Activated T-cell treated with anti-CD3 and anti-CD28 coated beads, Interleukin-2, amount 50 U/mL, for 4 hours (primary cell): ENCODE data around the gene MID1. TPM values are rescaled to one million over a fixed set of nuclear protein-coding genes. Genes with fewer than 3 reads are reported as not detected.

Source experiments
- ATAC-seq, 2 donors: fragments of 200-7000 bp; cut with Tn5 transposase; one replicate each; pipeline ENCODE4 v1.10.0; 2021
- DNase-seq: peaks from one replicate; pipeline ENCODE4 v3.0.0-alpha.2; 2020
- H3K27me3 Mint-ChIP-seq: one replicate; pipeline ENCODE4 v1.8.0; 2021; ENCODE audit warnings: low read depth, mixed read lengths
- H3K36me3 Mint-ChIP-seq: one replicate; pipeline ENCODE4 v1.8.0; 2022; ENCODE audit warnings: mixed read lengths; ENCODE audit not compliant: insufficient read depth
- H3K4me1 Mint-ChIP-seq: one replicate; pipeline ENCODE4 v1.8.0; 2021; ENCODE audit warnings: low read depth, mixed read lengths
- H3K4me3 Mint-ChIP-seq: one replicate; pipeline ENCODE4 v1.8.0; 2021; ENCODE audit warnings: mild to moderate bottlenecking, moderate library complexity, mixed read lengths
- H3K9me3 Mint-ChIP-seq: one replicate; pipeline ENCODE4 v1.8.0; 2021; ENCODE audit warnings: mixed read lengths
- total RNA-seq, 3 donors: library from RNA; stranded (reverse); gene quantifications; one replicate each; pipeline ENCODE4 v1.2.1, GENCODE V29; 2021

MID1 gene
- total RNA-seq, 3 donors from 2014 or later = 0.16 to 0.25 (median 0.24) TPM

DNA sequence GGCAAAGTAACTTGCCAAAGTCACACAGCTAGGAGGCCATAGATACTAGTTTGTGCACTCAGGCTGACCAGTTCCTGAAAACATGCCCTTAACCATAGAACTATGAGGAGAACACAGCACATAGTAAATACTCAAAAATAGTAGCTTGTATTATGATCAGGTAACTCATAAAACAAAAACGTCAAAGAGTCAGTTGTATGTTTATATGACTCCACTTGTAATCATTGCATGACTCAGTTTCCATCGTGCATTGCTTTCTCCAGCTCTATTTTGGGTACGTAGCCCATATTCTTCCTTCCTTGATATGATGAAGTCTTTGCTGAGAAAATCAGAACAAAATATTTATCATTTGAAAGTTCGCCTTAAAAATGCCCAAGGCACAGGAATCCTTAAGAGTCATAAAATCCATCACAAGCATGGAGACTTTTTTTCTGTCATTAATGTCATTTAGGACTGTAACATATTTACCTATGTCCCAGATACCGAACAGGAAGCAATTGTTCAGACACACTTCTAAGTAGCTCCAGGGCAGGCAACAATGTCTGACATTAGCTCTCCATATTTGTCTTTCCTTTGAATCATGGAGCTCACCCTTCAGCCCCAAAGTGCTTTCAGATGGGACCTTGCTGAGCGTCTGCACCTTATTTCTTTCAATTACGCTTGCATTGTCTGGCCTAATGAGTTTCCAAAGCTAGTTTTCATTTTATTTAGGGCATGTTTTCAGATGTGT lies 11.2 kb upstream of the MID1 start:
- H3K36me3 Mint-ChIP-seq = no peaks in the 10 kb centered on the region
- no peak overlapping the region for H3K4me3 Mint-ChIP-seq

DNA sequence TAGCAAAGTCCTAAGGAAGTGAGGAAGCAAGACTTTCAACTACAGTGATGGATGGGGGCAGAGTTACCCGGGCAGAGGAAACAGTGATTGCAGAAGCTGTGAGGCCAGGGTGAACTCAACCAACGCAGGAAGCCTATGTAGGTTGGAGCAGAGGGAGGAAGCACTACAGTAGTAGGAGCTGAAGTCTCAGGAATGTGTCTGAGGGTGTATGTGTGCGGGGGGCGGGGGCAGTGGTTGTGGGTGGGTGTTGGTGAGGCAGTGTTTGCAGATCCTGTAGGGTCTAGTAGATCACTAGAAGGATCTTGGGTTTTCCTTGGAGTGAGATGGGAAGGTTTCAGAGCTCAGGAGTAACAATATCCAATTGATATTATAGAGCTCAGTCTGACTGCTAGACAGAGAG lies 9.9 kb upstream of the MID1 start:
- Mint-ChIP-seq H3K4me3 (no peak overlapping the region), H3K36me3 (no peaks in the 10 kb centered on the region), H3K27me3 (no peaks in the 10 kb centered on the region), H3K4me1 (no peaks in the 10 kb centered on the region), H3K9me3 (no peaks in the 10 kb centered on the region)
- DNase-seq (no peak), ATAC-seq (no peak)

More for the DNA sequence above, 11.2 kb upstream of the MID1 start:
- Mint-ChIP-seq H3K27me3 (no peaks in the 10 kb centered on the region), H3K9me3 (no peaks in the 10 kb centered on the region), H3K4me1 (no peaks in the 10 kb centered on the region)
- no peak for DNase-seq
- ATAC-seq = no peak

DNA sequence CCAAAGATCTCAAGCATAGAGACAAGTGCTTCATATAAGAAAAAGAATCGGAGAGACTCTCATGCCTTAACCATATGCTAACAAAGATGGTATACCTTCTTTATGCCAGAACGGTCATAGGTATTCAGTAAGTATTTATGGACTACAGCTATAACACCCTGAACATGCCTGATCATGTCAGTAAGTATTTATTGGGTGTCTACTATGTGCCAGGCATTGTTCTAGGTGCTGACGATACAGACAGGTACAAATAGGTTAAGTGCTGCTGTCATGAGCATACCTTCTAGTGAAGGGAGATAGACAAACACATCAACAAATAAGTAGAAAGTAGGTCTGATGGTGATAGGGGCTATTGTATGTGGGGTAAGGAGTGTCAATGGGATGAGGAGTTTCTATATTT lies 9.5 kb upstream of the MID1 start:
- no peak overlapping the region for H3K4me3 Mint-ChIP-seq
- H3K9me3 Mint-ChIP-seq = no peaks in the 10 kb centered on the region
- DNase-seq (no peak), ATAC-seq (no peak)
- no peaks in the 10 kb centered on the region for H3K27me3 Mint-ChIP-seq
- no peaks in the 10 kb centered on the region for H3K4me1 Mint-ChIP-seq
- no peaks in the 10 kb centered on the region for H3K36me3 Mint-ChIP-seq

DNA sequence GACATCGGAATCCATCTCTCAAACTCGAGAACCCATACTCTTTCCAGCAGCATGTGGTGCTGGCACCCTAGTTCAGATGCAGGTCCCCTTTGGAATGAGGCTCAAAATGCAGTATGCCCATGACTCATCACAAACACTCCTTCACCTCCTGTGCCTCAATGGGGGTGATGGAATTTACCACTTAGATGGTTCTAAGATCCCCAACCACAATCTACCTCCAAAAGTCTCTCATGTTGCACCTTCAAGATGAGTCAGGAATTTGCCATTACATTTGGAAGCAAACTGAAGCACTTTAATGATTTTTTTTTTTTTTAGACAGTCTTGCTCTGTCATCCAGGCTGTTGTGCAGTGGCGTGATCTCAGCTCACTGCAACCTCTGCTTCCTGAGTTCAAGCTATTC lies 8.5 kb upstream of the MID1 start:
- no peaks in the 10 kb centered on the region for H3K9me3 Mint-ChIP-seq
- H3K36me3 Mint-ChIP-seq = no peaks in the 10 kb centered on the region
- H3K27me3 Mint-ChIP-seq = no peaks in the 10 kb centered on the region
- DNase-seq (no peak), ATAC-seq (no peak)
- H3K4me3 Mint-ChIP-seq = no peak overlapping the region
- H3K4me1 Mint-ChIP-seq = no peaks in the 10 kb centered on the region

DNA sequence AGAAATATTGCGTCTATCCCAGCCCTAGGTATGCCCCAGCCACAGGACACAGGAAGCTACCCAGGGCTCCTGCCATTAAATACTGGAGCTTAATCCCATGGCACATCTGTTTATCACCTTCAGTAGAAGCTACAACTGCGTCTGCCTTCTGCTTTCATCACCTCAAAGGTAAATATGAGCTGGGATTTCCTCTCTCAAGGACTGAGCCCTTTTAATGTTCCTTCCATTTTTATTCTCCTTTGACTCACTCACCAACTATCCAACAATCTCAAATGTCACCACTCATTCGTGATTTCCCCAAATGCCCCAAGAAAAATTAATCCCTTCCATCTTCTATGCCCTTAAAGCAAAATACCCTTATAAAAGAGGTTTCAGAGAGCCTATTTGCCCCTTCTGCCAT lies 1.8 kb upstream of the MID1 start:
- ATAC-seq (no peak), DNase-seq (no peak)
- H3K9me3 Mint-ChIP-seq = no peaks in the 10 kb centered on the region
- no peak overlapping the region for H3K4me3 Mint-ChIP-seq
- H3K4me1 Mint-ChIP-seq = peaks cover 7% of the 10 kb centered on the region
- H3K36me3 Mint-ChIP-seq = no peaks in the 10 kb centered on the region
- H3K27me3 Mint-ChIP-seq = peaks cover 26% of the 10 kb centered on the region

GRCh38 chrX:10619425-10620046 lies 849 bp downstream of the MID1 start:
- Mint-ChIP-seq H3K4me1 (peaks cover 7% of the 10 kb centered on the region), H3K27me3 (peaks cover 36% of the 10 kb centered on the region), H3K9me3 (no peaks in the 10 kb centered on the region), H3K4me3 (peak overlapping the region; percentile 61), H3K36me3 (no peaks in the 10 kb centered on the region)
- DNase-seq (no peak), ATAC-seq (no peak)

GRCh38 chrX:10618961-10619360 lies 1.4 kb downstream of the MID1 start:
- Mint-ChIP-seq H3K27me3 (peaks cover 36% of the 10 kb centered on the region), H3K36me3 (no peaks in the 10 kb centered on the region), H3K4me1 (peaks cover 7% of the 10 kb centered on the region), H3K9me3 (no peaks in the 10 kb centered on the region), H3K4me3 (no peak overlapping the region)
- DNase-seq (no peak), ATAC-seq (no peak)

- H3K9me3 Mint-ChIP-seq = no peaks in the 10 kb centered on the region
- ATAC-seq = no peak
- no peak for DNase-seq
- H3K36me3 Mint-ChIP-seq = no peaks in the 10 kb centered on the region
- H3K27me3 Mint-ChIP-seq = peaks cover 36% of the 10 kb centered on the region
- H3K4me1 Mint-ChIP-seq = peaks cover 7% of the 10 kb centered on the region
- H3K4me3 Mint-ChIP-seq = no peak overlapping the region
These were observed 2.4 kb downstream of the MID1 start for GRCh38 chrX:10617999-10618351.

- DNase-seq = no peak
- peaks cover 34% of the 10 kb centered on the region for H3K27me3 Mint-ChIP-seq
- ATAC-seq = no peak
These were observed 3.0 kb downstream of the MID1 start for GRCh38 chrX:10617186-10617998.

GRCh38 chrX:10615931-10616774 lies 4.2 kb downstream of the MID1 start:
- Mint-ChIP-seq H3K4me3 (no peak overlapping the region), H3K4me1 (peaks cover 7% of the 10 kb centered on the region), H3K9me3 (no peaks in the 10 kb centered on the region), H3K27me3 (peaks cover 29% of the 10 kb centered on the region), H3K36me3 (no peaks in the 10 kb centered on the region)
- DNase-seq = no peak
- no peak for ATAC-seq

More at GRCh38 chrX:10617186-10617998, 3.0 kb downstream of the MID1 start:
- Mint-ChIP-seq H3K4me3 (no peak overlapping the region), H3K4me1 (peaks cover 7% of the 10 kb centered on the region), H3K9me3 (no peaks in the 10 kb centered on the region), H3K36me3 (no peaks in the 10 kb centered on the region)

GRCh38 chrX:10612215-10612614 lies 8.2 kb downstream of the MID1 start:
- no peak for DNase-seq
- Mint-ChIP-seq H3K4me1 (no peaks in the 10 kb centered on the region), H3K36me3 (no peaks in the 10 kb centered on the region), H3K4me3 (no peak overlapping the region), H3K27me3 (peaks cover 10% of the 10 kb centered on the region), H3K9me3 (no peaks in the 10 kb centered on the region)
- no peak for ATAC-seq

DNA sequence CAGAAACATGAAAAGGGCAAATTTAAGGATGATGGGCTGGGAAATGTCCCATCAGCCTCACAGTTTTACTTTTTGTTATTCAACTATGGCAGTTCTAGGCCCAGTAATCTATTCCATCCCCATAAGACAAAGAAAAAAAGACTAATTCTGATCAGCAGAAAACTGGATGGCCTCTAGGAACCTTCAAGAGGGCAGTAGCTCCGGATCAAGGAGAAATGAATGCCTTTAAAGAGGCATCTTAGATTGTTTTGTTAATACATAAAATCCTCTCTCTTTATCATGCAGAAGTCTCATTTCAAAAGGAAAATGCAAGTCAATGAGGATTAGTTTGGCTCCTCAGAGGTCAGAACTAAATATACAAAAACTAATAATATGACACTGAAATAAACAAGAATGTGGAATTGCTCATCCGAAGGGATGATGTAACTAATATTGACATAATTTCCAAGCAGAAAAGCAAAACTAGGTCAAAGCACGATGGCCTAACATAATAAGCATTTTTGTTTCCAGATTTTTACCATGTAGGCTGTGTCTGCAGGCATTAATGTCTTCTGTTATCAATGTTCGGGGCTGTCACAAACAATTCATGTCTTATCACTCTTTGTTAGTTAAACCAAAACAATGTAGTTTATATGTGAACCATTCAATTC lies 8.8 kb downstream of the MID1 start:
- ATAC-seq = no peak
- DNase-seq = no peak
- Mint-ChIP-seq H3K4me3 (no peak overlapping the region), H3K4me1 (no peaks in the 10 kb centered on the region), H3K36me3 (no peaks in the 10 kb centered on the region), H3K27me3 (peaks cover 6% of the 10 kb centered on the region), H3K9me3 (no peaks in the 10 kb centered on the region)

GRCh38 chrX:10608099-10608498 lies 12.3 kb downstream of the MID1 start:
- Mint-ChIP-seq H3K36me3 (no peaks in the 10 kb centered on the region), H3K9me3 (no peaks in the 10 kb centered on the region), H3K27me3 (no peaks in the 10 kb centered on the region), H3K4me1 (no peaks in the 10 kb centered on the region), H3K4me3 (no peak overlapping the region)
- no peak for DNase-seq
- no peak for ATAC-seq

DNA sequence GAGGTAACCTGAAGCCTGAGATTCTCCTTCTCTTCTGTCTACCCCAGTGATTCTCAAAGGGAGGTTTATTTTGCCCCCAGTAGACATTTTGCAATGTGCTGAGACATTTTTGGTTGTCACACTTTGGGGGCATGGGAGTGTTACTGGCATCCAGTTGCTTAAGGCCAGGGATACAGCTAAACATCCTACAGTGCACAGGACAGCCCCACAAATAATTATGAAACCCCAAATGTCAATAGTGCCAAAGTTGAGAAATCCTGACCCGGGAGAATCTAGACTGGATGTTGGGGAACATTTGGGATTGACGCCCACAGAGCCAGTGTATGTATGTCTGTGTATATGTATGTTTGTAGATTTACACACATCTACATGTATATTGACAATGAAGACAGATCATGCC lies 13.2 kb downstream of the MID1 start:
- no peak overlapping the region for H3K4me3 Mint-ChIP-seq
- H3K27me3 Mint-ChIP-seq = no peaks in the 10 kb centered on the region
- no peaks in the 10 kb centered on the region for H3K36me3 Mint-ChIP-seq
- no peaks in the 10 kb centered on the region for H3K4me1 Mint-ChIP-seq
- DNase-seq (no peak), ATAC-seq (no peak)
- no peaks in the 10 kb centered on the region for H3K9me3 Mint-ChIP-seq
